Lung (tissue), 12 donors: ENCODE results near the gene ABCC4. TPM values are rescaled to one million over a fixed set of nuclear protein-coding genes. Genes with fewer than 3 reads are reported as not detected.
A peak's percentile ranks its signal among the peaks of the same experiment; 100 is the strongest.

Experiments used
- ATAC-seq: fragments of 200-7000 bp; cut with Tn5 transposase; one replicate; pipeline ENCODE4 v1.9.1; 2020; ENCODE audit warnings: moderate number of reproducible peaks; ENCODE audit not compliant: insufficient read depth, low FRiP score
- DNase-seq, 3 donors: peaks; one replicate each; pipeline ENCODE4 v3.0.0-alpha.2; 2013 to 2017
- H3K27ac ChIP-seq, 2 donors: one replicate each; pipeline ENCODE4 v1.5.1; 2013; ENCODE audit warnings: mild to moderate bottlenecking in 2 of 2, moderate library complexity in 2 of 2, control low read depth in 1 of 2, inconsistent platforms in 1 of 2, low read depth in 1 of 2, low read length in 1 of 2
- H3K27me3 ChIP-seq, 3 donors: one replicate each; pipeline ENCODE4 v1.5.1; 2013; ENCODE audit warnings: low read length in 2 of 3; ENCODE audit not compliant: control insufficient read depth in 3 of 3, insufficient read depth in 3 of 3
- H3K36me3 ChIP-seq, 4 donors: one replicate each; pipeline ENCODE4 v1.5.1; 2013; ENCODE audit warnings: low read length in 4 of 4, mild to moderate bottlenecking in 1 of 4, moderate library complexity in 1 of 4; ENCODE audit not compliant: control insufficient read depth in 4 of 4, insufficient read depth in 4 of 4
- H3K4me1 ChIP-seq, 5 donors: one replicate each; pipeline ENCODE4 v1.5.1; 2013; ENCODE audit warnings: low read length in 5 of 5, mild to moderate bottlenecking in 2 of 5, moderate library complexity in 1 of 5; ENCODE audit not compliant: control insufficient read depth in 5 of 5, insufficient read depth in 5 of 5
- H3K4me3 ChIP-seq: one replicate; pipeline ENCODE4 v1.5.1; 2013; ENCODE audit warnings: mild to moderate bottlenecking, control low read depth, moderate library complexity
- H3K9ac ChIP-seq, 2 donors: one replicate each; pipeline ENCODE4 v1.5.1; 2013; ENCODE audit warnings: low read length in 2 of 2, control low read depth in 1 of 2; ENCODE audit not compliant: insufficient read depth in 1 of 2
- H3K9me3 ChIP-seq, 4 donors: one replicate each; pipeline ENCODE4 v1.5.1; 2013; ENCODE audit warnings: low read length in 3 of 4, mild to moderate bottlenecking in 1 of 4, moderate library complexity in 1 of 4; ENCODE audit not compliant: control insufficient read depth in 4 of 4, insufficient read depth in 3 of 4
- CTCF ChIP-seq: IDR thresholded peaks from 2 replicates; pipeline ENCODE4 v1.5.1; 2012; ENCODE audit warnings: mild to moderate bottlenecking; ENCODE audit errors: control extremely low read depth, extremely low read depth
- WGBS, 2 donors: extraction: QIAGEN DNeasy Blood & Tissue Kit; methylation state at CpG; one replicate each; pipeline ENCODE4 v1.1.7; 2013; 5-methylcytosine and 5-hydroxymethylcytosine counted together
- polyA plus RNA-seq, 2 donors: library from polyadenylated mRNA; stranded (reverse); fragments of 200-250 nt; gene quantifications; one replicate each; pipeline ENCODE4 v1.2.1, GENCODE V29; 2013
- total RNA-seq, 2 donors: library from RNA; depleted of rRNA in 1 of 2; stranded (reverse); fragments of >200 nt in 1 of 2; gene quantifications; one replicate each; pipeline ENCODE4 v1.2.1, GENCODE V29; 2014 to 2021
- donor health status: control.
- donor health status: control.
- donor health status: Bipolar disorder and iron deficiency.
- donor health status: healthy.
- donor health status: DM: yes; HTN: yes; CAD: no.

The ABCC4 gene
- total and polyA plus RNA-seq, 4 donors: 7.1 to 38.7 (median 20.6) TPM

- Histone ChIP-seq H3K9ac (no peak overlapping the region), H3K27me3 (no peaks in the 10 kb centered on the region), H3K4me1 (peaks cover 0 to 13% (median 3%) of the 10 kb centered on the region in 5 donors), H3K9me3 (no peaks in the 10 kb centered on the region), H3K27ac (no peak overlapping the region), H3K4me3 (no peak overlapping the region), H3K36me3 (peaks cover 2 to 14% (median 5%) of the 10 kb centered on the region in 4 donors)
- no peak for DNase-seq
- 89 to 94% methylated on average over 4 of the region's 4 CpGs for WGBS, 2 donors
- TF ChIP-seq CTCF: no peak
- ATAC-seq: no peak
Measured at GRCh38 chr13:95164830-95165229, 136.4 kb downstream of the ABCC4 start.

- Histone ChIP-seq H3K9me3 (no peaks in the 10 kb centered on the region), H3K4me3 (no peak overlapping the region), H3K27ac (no peak overlapping the region), H3K27me3 (no peaks in the 10 kb centered on the region), H3K36me3 (peaks cover 0 to 5% (median 1%) of the 10 kb centered on the region in 4 donors), H3K4me1 (peaks cover 0 to 32% (median 4%) of the 10 kb centered on the region in 5 donors), H3K9ac (no peak overlapping the region)
- no peak for ATAC-seq
- no peak for TF ChIP-seq CTCF
- peak in 1 of 3 donors; percentile 26 for DNase-seq
- 73 to 81% methylated on average over 4 of the region's 4 CpGs for WGBS, 2 donors
Measured at GRCh38 chr13:95160112-95160906, 140.9 kb downstream of the ABCC4 start.

- Histone ChIP-seq H3K9me3 (no peaks in the 10 kb centered on the region), H3K9ac (no peak overlapping the region), H3K4me3 (no peak overlapping the region), H3K27ac (no peak overlapping the region), H3K36me3 (peaks cover 0 to 3% (median 1%) of the 10 kb centered on the region in 4 donors), H3K27me3 (no peaks in the 10 kb centered on the region), H3K4me1 (peaks cover 0 to 36% (median 5%) of the 10 kb centered on the region in 5 donors)
- DNase-seq (peak; percentile 53 to 86 (median 79)), ATAC-seq (no peak)
- 92 to 94% methylated on average over 6 of the region's 6 CpGs for WGBS, 2 donors
- TF ChIP-seq CTCF: no peak
Measured at GRCh38 chr13:95159458-95159857, 141.8 kb downstream of the ABCC4 start.
